NCI-H2196 treated with DMSO at 0.1 percent for 48 hours (cell line): Measurements from ENCODE around the gene CRABP1.

Source experiments
- DNase-seq: peaks from one replicate; lab custom pipeline; 2025; ENCODE audit not compliant: unreplicated experiment; lab: John Stamatoyannopoulos, UW

Gene CRABP1

DNA sequence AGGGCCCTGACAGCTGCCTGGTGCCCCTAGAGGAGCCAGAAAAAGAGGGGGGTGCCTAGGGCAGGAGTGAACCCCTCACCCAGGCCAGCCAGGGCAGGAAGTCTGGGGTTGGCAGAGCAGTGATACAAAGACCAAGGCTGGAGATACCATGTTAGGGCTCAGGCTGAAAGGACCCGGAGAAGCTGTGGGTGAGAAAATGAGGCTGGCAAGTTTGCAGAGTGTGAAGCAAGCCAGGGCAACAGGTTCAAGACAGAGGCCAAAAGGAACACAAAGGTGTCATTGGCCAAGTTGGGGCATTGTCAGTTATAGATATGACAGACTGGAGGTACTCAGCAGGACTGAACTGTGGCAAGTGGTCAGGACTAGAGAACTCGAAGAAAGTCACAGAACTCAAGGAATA lies 57.2 kb downstream of the CRABP1 start:
- DNase-seq, result no peak
